Measurements from ENCODE around the gene POLL.

POLL gene

GRCh38 chr10:101573885-101574753 is 13.9 kb downstream of the POLL start:
- DNase-seq: no peak

GRCh38 chr10:101572785-101573184 is 15.3 kb downstream of the POLL start:
- no peak for DNase-seq

- DNase-seq: no peak
These were observed 15.9 kb downstream of the POLL start for GRCh38 chr10:101572126-101572525.

GRCh38 chr10:101571271-101571925 is 16.7 kb downstream of the POLL start:
- DNase-seq: no peak

GRCh38 chr10:101570428-101571270 is 17.4 kb downstream of the POLL start:
- peak; percentile 28 for DNase-seq

GRCh38 chr10:101569622-101570427 is 18.2 kb downstream of the POLL start:
- no peak for DNase-seq

GRCh38 chr10:101569323-101569621 is 18.8 kb downstream of the POLL start:
- no peak for DNase-seq

- no peak for DNase-seq
These were observed 19.9 kb downstream of the POLL start for GRCh38 chr10:101568054-101568745.

GRCh38 chr10:101567165-101568006 is 20.7 kb downstream of the POLL start:
- DNase-seq: no peak

GRCh38 chr10:101566333-101567164 is 21.5 kb downstream of the POLL start:
- no peak for DNase-seq

GRCh38 chr10:101565936-101566332 is 22.1 kb downstream of the POLL start:
- no peak for DNase-seq

GRCh38 chr10:101565370-101565900 is 22.6 kb downstream of the POLL start:
- no peak for DNase-seq

GRCh38 chr10:101564490-101564991 is 23.5 kb downstream of the POLL start:
- DNase-seq: no peak

- DNase-seq: no peak
These were observed 24.5 kb downstream of the POLL start for GRCh38 chr10:101563497-101564040.

GRCh38 chr10:101563007-101563406 is 25.1 kb downstream of the POLL start:
- no peak for DNase-seq

- DNase-seq: no peak
These were observed 25.8 kb downstream of the POLL start for GRCh38 chr10:101562231-101562630.

- DNase-seq: no peak
These were observed 26.8 kb downstream of the POLL start for GRCh38 chr10:101561068-101561915.

Measured in T1000 (cell line).